ENCODE results near the gene SCPEP1. TPM values are rescaled to one million over a fixed set of nuclear protein-coding genes. Genes with fewer than 3 reads are reported as not detected.

Gene SCPEP1
- total and polyA plus RNA-seq, 2 of the 13 experiments (the other 11 are each of a cell fraction or from before 2014, with no cell fraction given): 24.3 to 27.3 TPM

- ATAC-seq (peak; percentile 58), FAIRE-seq (peak; percentile 66), DNase-seq (ENCODE audit: low spot score) (peak; percentile 53)
- H3K36me3 ChIP-seq (replicated peaks in 1 of 2; ENCODE audit: control insufficient read depth in 1 of 2, insufficient read depth in 2 of 2, low read length in 2 of 2): no peaks in the 10 kb centered on the region
- H3K9me3 ChIP-seq (ENCODE audit: low read length): no peaks in the 10 kb centered on the region
- ChIA-PET POLR2A (interaction anchor here (0.6 to 1.8 kb wide), 7 partner anchors 9 to 143 kb away, joined by 3 to 7 read pairs (median 3); partner anchors contain the start of genes C17orf67, COIL, DGKE and TRIM25), CTCF (ENCODE audit: low intra/inter-chr PET ratio, low total read pairs) (no interaction called here)
- H3K27me3 ChIP-seq (ENCODE audit: control insufficient read depth in 1 of 2, insufficient read depth in 2 of 2, low read length in 2 of 2): peaks cover 2 to 21% of the 10 kb centered on the region in 2 experiments; a peak in 4 of 5 replicates
- H4K20me1 ChIP-seq (ENCODE audit: insufficient read depth, low read length): no peaks in the 10 kb centered on the region
- H3K4me3 ChIP-seq (replicated peaks in 1 of 3; ENCODE audit: insufficient read depth in 1 of 3, low read depth in 2 of 3, low read length in 3 of 3): peak overlapping the region; percentile 31 to 81 (median 78)
- H2AFZ ChIP-seq (ENCODE audit: low read length): peak overlapping the region; percentile 92
- no peaks in the 10 kb centered on the region for H3K79me2 ChIP-seq (ENCODE audit: insufficient read depth, low read length)
- no peak overlapping the region for H3K27ac ChIP-seq (ENCODE audit: extremely low read length, insufficient read depth, low read length)
- H3K9ac ChIP-seq (ENCODE audit: insufficient read depth, low read depth, low read length): peak overlapping the region; percentile 46; the same call in 1 of the 2 replicates
- BruUV-seq (replicated peaks): no TSS peak
- peaks cover 31% of the 10 kb centered on the region for H3K4me1 ChIP-seq (ENCODE audit: insufficient read depth, low read length)
- intact Hi-C loops (cut with micrococcal nuclease; ENCODE audit: unreplicated experiment) (loop anchor here (5.0 kb wide), 1 partner anchor 110 kb away; the partner anchor contains the start of gene AKAP1), in situ Hi-C loops (cut with HindIII; ENCODE audit: extremely low pct_ligation_motif_present, low pct_unique_long_range_greater_than_20kb) (no loop called here)
- H3K4me2 ChIP-seq (ENCODE audit: low read depth, low read length): peak overlapping the region; percentile 97
- WGBS (ENCODE audit: low lambda C conversion rate): 9% methylated on average over 11 of the region's 11 CpGs
- TF ChIP-seq ZNF180 (CRISPR knock-in tag; IDR thresholded peaks at IDR 0.05; ENCODE audit: borderline replicate concordance, low read depth) (no peak), ZNF550 (CRISPR knock-in tag; IDR thresholded peaks at IDR 0.05; ENCODE audit: borderline replicate concordance) (no peak), SNAPC2 (CRISPR knock-in tag; IDR thresholded peaks at IDR 0.05) (no peak), ADNP (CRISPR knock-in tag; IDR thresholded peaks at IDR 0.05) (no peak), ZNF30 (CRISPR knock-in tag; IDR thresholded peaks at IDR 0.05) (no peak), HOXA7 (CRISPR knock-in tag; IDR thresholded peaks at IDR 0.05) (no peak), CREB1 (IDR thresholded peaks at IDR 0.05) (no peak), CREB1 (CRISPR knock-in tag; IDR thresholded peaks at IDR 0.05) (no peak), FOXC1 (CRISPR knock-in tag; IDR thresholded peaks at IDR 0.05; ENCODE audit: borderline replicate concordance) (no peak), ERF (CRISPR knock-in tag; IDR thresholded peaks at IDR 0.05) (no peak), FOXJ3 (CRISPR knock-in tag; IDR thresholded peaks at IDR 0.05; ENCODE audit: borderline replicate concordance) (no peak), ZNF747 (CRISPR knock-in tag; IDR thresholded peaks at IDR 0.05; ENCODE audit: borderline replicate concordance) (no peak), TOE1 (CRISPR knock-in tag; IDR thresholded peaks at IDR 0.05) (no peak), ZNF790 (CRISPR knock-in tag; IDR thresholded peaks at IDR 0.05; ENCODE audit: borderline replicate concordance) (no peak), ZNF629 (CRISPR knock-in tag; conservative IDR thresholded peaks at IDR 0.05) (no peak), ZNF558 (CRISPR knock-in tag; IDR thresholded peaks at IDR 0.05; ENCODE audit: borderline replicate concordance) (no peak), CHCHD3 (CRISPR knock-in tag; IDR thresholded peaks at IDR 0.05) (no peak)
- TF ChIP-seq, protein P1, sequence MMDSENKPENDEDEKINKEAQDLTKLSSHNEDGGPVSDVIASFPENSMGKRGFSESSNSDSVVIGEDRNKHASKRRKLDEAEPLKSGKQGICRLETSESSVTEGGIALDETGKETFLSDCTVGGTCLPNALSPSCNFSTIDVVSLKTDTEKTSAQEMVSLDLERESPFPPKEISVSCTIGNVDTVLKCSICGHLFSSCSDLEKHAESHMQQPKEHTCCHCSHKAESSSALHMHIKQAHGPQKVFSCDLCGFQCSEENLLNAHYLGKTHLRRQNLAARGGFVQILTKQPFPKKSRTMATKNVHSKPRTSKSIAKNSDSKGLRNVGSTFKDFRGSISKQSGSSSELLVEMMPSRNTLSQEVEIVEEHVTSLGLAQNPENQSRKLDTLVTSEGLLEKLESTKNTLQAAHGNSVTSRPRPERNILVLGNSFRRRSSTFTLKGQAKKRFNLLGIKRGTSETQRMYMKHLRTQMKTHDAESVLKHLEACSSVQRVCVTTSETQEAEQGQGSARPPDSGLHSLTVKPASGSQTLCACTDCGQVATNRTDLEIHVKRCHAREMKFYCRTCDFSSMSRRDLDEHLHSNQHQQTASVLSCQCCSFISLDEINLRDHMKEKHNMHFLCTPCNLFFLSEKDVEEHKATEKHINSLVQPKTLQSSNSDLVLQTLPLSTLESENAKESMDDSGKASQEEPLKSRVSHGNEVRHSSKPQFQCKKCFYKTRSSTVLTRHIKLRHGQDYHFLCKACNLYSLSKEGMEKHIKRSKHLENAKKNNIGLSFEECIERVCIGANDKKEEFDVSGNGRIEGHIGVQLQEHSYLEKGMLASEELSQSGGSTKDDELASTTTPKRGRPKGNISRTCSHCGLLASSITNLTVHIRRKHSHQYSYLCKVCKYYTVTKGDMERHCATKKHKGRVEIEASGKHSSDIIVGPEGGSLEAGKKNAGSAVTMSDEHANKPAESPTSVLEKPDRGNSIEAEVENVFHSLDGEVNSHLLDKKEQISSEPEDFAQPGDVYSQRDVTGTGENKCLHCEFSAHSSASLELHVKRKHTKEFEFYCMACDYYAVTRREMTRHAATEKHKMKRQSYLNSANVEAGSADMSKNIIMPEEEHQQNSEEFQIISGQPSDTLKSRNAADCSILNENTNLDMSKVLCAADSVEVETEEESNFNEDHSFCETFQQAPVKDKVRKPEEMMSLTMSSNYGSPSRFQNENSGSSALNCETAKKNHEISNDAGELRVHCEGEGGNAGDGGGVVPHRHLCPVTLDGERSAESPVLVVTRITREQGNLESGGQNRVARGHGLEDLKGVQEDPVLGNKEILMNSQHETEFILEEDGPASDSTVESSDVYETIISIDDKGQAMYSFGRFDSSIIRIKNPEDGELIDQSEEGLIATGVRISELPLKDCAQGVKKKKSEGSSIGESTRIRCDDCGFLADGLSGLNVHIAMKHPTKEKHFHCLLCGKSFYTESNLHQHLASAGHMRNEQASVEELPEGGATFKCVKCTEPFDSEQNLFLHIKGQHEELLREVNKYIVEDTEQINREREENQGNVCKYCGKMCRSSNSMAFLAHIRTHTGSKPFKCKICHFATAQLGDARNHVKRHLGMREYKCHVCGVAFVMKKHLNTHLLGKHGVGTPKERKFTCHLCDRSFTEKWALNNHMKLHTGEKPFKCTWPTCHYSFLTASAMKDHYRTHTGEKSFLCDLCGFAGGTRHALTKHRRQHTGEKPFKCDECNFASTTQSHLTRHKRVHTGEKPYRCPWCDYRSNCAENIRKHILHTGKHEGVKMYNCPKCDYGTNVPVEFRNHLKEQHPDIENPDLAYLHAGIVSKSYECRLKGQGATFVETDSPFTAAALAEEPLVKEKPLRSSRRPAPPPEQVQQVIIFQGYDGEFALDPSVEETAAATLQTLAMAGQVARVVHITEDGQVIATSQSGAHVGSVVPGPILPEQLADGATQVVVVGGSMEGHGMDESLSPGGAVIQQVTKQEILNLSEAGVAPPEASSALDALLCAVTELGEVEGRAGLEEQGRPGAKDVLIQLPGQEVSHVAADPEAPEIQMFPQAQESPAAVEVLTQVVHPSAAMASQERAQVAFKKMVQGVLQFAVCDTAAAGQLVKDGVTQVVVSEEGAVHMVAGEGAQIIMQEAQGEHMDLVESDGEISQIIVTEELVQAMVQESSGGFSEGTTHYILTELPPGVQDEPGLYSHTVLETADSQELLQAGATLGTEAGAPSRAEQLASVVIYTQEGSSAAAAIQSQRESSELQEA (CRISPR knock-in tag; IDR thresholded peaks at IDR 0.05; ENCODE audit: not compliant biosample characterization): no peak
Measured at GRCh38 chr17:56976941-56977608, 856 bp upstream of the SCPEP1 start.
